ENCODE data around the gene MCM10. TPM values are rescaled to one million over a fixed set of nuclear protein-coding genes. Genes with fewer than 3 reads are reported as not detected.

MCM10 gene
- total and polyA plus RNA-seq, 2 of the 8 experiments (the other 6 are each of a cell fraction or from before 2014, with no cell fraction given): 9.8 to 60.3 TPM

GRCh38 chr10:13168781-13169180, 7.4 kb downstream of the MCM10 start:
- H2BK120ac ChIP-seq (replicated peaks; ENCODE audit: low read depth, low read length): no peak overlapping the region
- DNase-seq (ENCODE audit: low read depth in 1 of 2, low spot score in 2 of 2) (no peak), FAIRE-seq (no peak)
- WGBS, 2 experiments (ENCODE audit: extremely low coverage in 1 of 2, insufficient coverage in 1 of 2, insufficient read length in 1 of 2, insufficient replicate concordance in 2 of 2, low coverage in 1 of 2, low lambda C conversion rate in 2 of 2, missing lambda C conversion rate in 1 of 2): 91% methylated on average over 6 of the region's 6 CpGs; no CpG with 5 or more reads in 1 of the 2 experiments
- H3K23ac ChIP-seq (ENCODE audit: insufficient read length): no peak overlapping the region
- no peak overlapping the region for H2AK5ac ChIP-seq (ENCODE audit: low read depth, low read length)
- TF ChIP-seq CTBP2 (IDR thresholded peaks at IDR 0.05; ENCODE audit: borderline replicate concordance, insufficient read depth, insufficient read length, low read length): no peak
- H3K36me3 ChIP-seq (ENCODE audit: control insufficient read depth in 2 of 4, insufficient read depth in 4 of 4, low read length in 3 of 4): peaks cover 27 to 75% (median 62%) of the 10 kb centered on the region in 4 experiments
- no peak overlapping the region for H2BK5ac ChIP-seq (ENCODE audit: low read depth, low read length)
- H2AFZ ChIP-seq (ENCODE audit: low read length): no peak overlapping the region
- H3K79me1 ChIP-seq (ENCODE audit: low read depth, low read length): peaks cover 2% of the 10 kb centered on the region
- H3K4me1 ChIP-seq (replicated peaks in 1 of 4; ENCODE audit: control insufficient read depth in 3 of 4, insufficient read depth in 4 of 4, low read length in 3 of 4): no peaks in the 10 kb centered on the region
- no peak overlapping the region for H3K9ac ChIP-seq (replicated peaks in 1 of 4; ENCODE audit: extremely low read depth in 1 of 4, low read depth in 3 of 4, low read length in 3 of 4)
- H3K23me2 ChIP-seq (ENCODE audit: low read depth, low read length): no peaks in the 10 kb centered on the region; the same call in 1 of the 2 replicates
- ChIA-PET CTCF (ENCODE audit: partially characterized antibody) (interaction anchor here (1.0 kb wide), 1 partner anchor 39 kb away, joined by 3 read pairs; no protein-coding TSS in a partner anchor), POLR2A (ENCODE audit: partially characterized antibody) (interaction anchor here (0.5 to 1.0 kb wide), 2 partner anchors 16 to 887 kb away, joined by 3 to 4 read pairs; no protein-coding TSS in a partner anchor)
- no peak overlapping the region for H3K27ac ChIP-seq (ENCODE audit: low read depth, low read length)
- no peak overlapping the region for H3K56ac ChIP-seq (replicated peaks; ENCODE audit: insufficient read length, low read depth, low read length)
- H4K91ac ChIP-seq (replicated peaks; ENCODE audit: insufficient read length, low read length): no peak overlapping the region
- no peak overlapping the region for H4K5ac ChIP-seq (ENCODE audit: insufficient read length, low read depth, low read length)
- no peak overlapping the region; the same call in 1 of the 2 replicates for H4K8ac ChIP-seq (ENCODE audit: extremely low read depth, insufficient read depth, low read length)
- no peaks in the 10 kb centered on the region for H3K27me3 ChIP-seq (replicated peaks in 1 of 4; ENCODE audit: control insufficient read depth in 3 of 4, extremely low read depth in 1 of 4, insufficient read depth in 3 of 4, low read length in 3 of 4)
- no peak overlapping the region for H2BK12ac ChIP-seq (ENCODE audit: low read depth, low read length)
- H3K14ac ChIP-seq (ENCODE audit: insufficient read length): no peak overlapping the region
- no peak overlapping the region for H3K18ac ChIP-seq (ENCODE audit: extremely low read depth, low read length)
- peaks cover 2 to 43% of the 10 kb centered on the region in 2 experiments; a peak in 3 of 4 replicates for H3K79me2 ChIP-seq (ENCODE audit: control insufficient read depth in 1 of 2, insufficient read depth in 2 of 2, low read length in 2 of 2)
- no peak overlapping the region for H2BK15ac ChIP-seq (ENCODE audit: low read length)
- H4K20me1 ChIP-seq (replicated peaks in 1 of 2; ENCODE audit: control insufficient read depth in 1 of 2, insufficient read depth in 2 of 2, low read length in 2 of 2): peaks cover 10 to 14% of the 10 kb centered on the region in 2 experiments
- no peak overlapping the region for H3K4me3 ChIP-seq (ENCODE audit: extremely low read depth in 1 of 4, insufficient read depth in 2 of 4, low read depth in 3 of 4, low read length in 4 of 4)
- H3K4ac ChIP-seq (replicated peaks; ENCODE audit: insufficient read length, low read depth, low read length): no peak overlapping the region
- no peak overlapping the region for H2BK20ac ChIP-seq (ENCODE audit: low read length)
- H3K4me2 ChIP-seq (ENCODE audit: insufficient read depth in 1 of 2, low read depth in 2 of 2, low read length in 2 of 2): no peak overlapping the region
- no peaks in the 10 kb centered on the region for H3K9me3 ChIP-seq (ENCODE audit: insufficient read depth in 2 of 2, low read depth in 1 of 2, low read length in 1 of 2)

Data from H1 (cell line).